ENCODE results near the gene GRK1.

- TF ChIP-seq CTCF (IDR thresholded peaks at IDR 0.05) (no peak), POLR2A (IDR thresholded peaks at IDR 0.05) (no peak)
Measured at GRCh38 chr13:113617961-113618360, 49.1 kb upstream of the GRK1 start.

All from uterus (tissue), 2 donors.